HCT116 (cell line): ENCODE measurements around the gene JAG1. TPM values are rescaled to one million over a fixed set of nuclear protein-coding genes. Genes with fewer than 3 reads are reported as not detected.

Experiments used
- ATAC-seq: fragments of 200-7000 bp; cut with Tn5 transposase; 2 replicates; pipeline ENCODE4 v1.9.1; 2020; ENCODE audit warnings: mild to moderate bottlenecking, moderate library complexity
- BruUV-seq: library from RNA; stranded (reverse); fragments of 400-500 nt; replicated peaks from 2 replicates; lab custom pipeline; 2021; lab: Mats Ljungman, UMichigan
- CTCF ChIA-PET: fragments of 300-600 bp; sonication (Branson Sonifier 250); formaldehyde crosslinking; loops from one replicate; lab custom pipeline; 2021; ENCODE audit warnings: antibody characterized with exemption; lab: Charles Lee
- POLR2A ChIA-PET: fragments of 300-600, 350-600 bp; sonication (Branson Sonifier 250); formaldehyde crosslinking; loops from one replicate; lab custom pipeline; 2021; ENCODE audit warnings: antibody characterized with exemption; lab: Charles Lee
- RAD21 ChIA-PET, 2 experiments: fragments of 300-600 bp; sonication (Branson Sonifier 250); formaldehyde crosslinking; loops; one replicate each; lab custom pipeline; 2023; ENCODE audit warnings: low total read pairs in 2 of 2; ENCODE audit not compliant: uncharacterized antibody in 2 of 2, unreplicated experiment in 2 of 2, low non-redundant PET in 1 of 2; lab: Charles Lee
- DNase-seq: peaks from one replicate; pipeline ENCODE4 v3.0.0-alpha.2; 2010; ENCODE audit warnings: low read depth, low spot score
- H2AFZ ChIP-seq: fragments of 200-600 bp; shearing (Covaris generic), sonication (generic); 2 replicates; pipeline ENCODE4 v1.6.1; 2017; ENCODE audit warnings: low read depth, mixed run types, mixed read lengths, antibody characterized with exemption, low read length; ENCODE audit not compliant: poor library complexity, severe bottlenecking
- H3K27ac ChIP-seq: 2 replicates; pipeline ENCODE4 v1.5.1; 2012; ENCODE audit warnings: low read depth, low read length
- H3K27me3 ChIP-seq: fragments of 200-600 bp; sonication (generic); 2 replicates; pipeline ENCODE4 v1.6.1; 2016; ENCODE audit warnings: mixed run types, low read length, mixed read lengths; ENCODE audit not compliant: insufficient read depth
- H3K36me3 ChIP-seq, 2 experiments: fragments of 200-500 bp in 1 of 2; fragments of 200-600 bp in 1 of 2; sonication (Bioruptor generic) in 1 of 2; sonication (generic) in 1 of 2; 2 replicates each; pipeline versions ENCODE4 v1.5.1 to v1.6.1; 2014 to 2016; ENCODE audit warnings: low read length in 2 of 2, inconsistent platforms in 1 of 2, mixed read lengths in 1 of 2, mixed run types in 1 of 2; ENCODE audit not compliant: insufficient read depth in 2 of 2, control insufficient read depth in 1 of 2
- H3K4me1 ChIP-seq, 2 experiments: fragments of 200-600 bp in 1 of 2; sonication (generic) in 1 of 2; 2 replicates each; pipeline versions ENCODE4 v1.5.1 to v1.6.1; 2012 to 2017; ENCODE audit warnings: low read length in 2 of 2, inconsistent platforms in 1 of 2, mild to moderate bottlenecking in 1 of 2, mixed read lengths in 1 of 2, mixed run types in 1 of 2, moderate library complexity in 1 of 2; ENCODE audit not compliant: insufficient read depth in 2 of 2, control insufficient read depth in 1 of 2
- H3K4me2 ChIP-seq: fragments of 200-600 bp; sonication (generic); 2 replicates; pipeline ENCODE4 v1.6.1; 2017; ENCODE audit warnings: mixed run types, low read length, mixed read lengths
- H3K4me3 ChIP-seq, 2 experiments: fragments of 200-600 bp in 1 of 2; sonication (generic) in 1 of 2; replicated peaks in 1 of 2; 2 replicates each; pipeline ENCODE4 v1.5.1; 2011 to 2016; ENCODE audit warnings: low read length in 2 of 2, control low read depth in 1 of 2, low read depth in 1 of 2, mild to moderate bottlenecking in 1 of 2, mixed read lengths in 1 of 2, mixed run types in 1 of 2
- H3K79me2 ChIP-seq: fragments of 200-600 bp; sonication (generic); 2 replicates; pipeline ENCODE4 v1.6.1; 2017; ENCODE audit warnings: mild to moderate bottlenecking, mixed run types, low read length, moderate library complexity, mixed read lengths; ENCODE audit not compliant: insufficient read depth
- H3K9ac ChIP-seq: fragments of 200-600 bp; sonication (generic); 2 replicates; pipeline ENCODE4 v1.6.1; 2016; ENCODE audit warnings: low read length, mixed read lengths
- H3K9me2 ChIP-seq: fragments of 200-600 bp; sonication (generic), shearing (Covaris generic); 2 replicates; pipeline ENCODE4 v1.6.1; 2017; ENCODE audit warnings: mixed run types, mild to moderate bottlenecking, moderate library complexity; ENCODE audit not compliant: insufficient read depth
- H3K9me3 ChIP-seq, 2 experiments: fragments of 200-500 bp in 1 of 2; fragments of 200-600 bp in 1 of 2; sonication (Bioruptor generic) in 1 of 2; sonication (generic) in 1 of 2; 2 replicates each; pipeline ENCODE4 v1.6.1; 2014 to 2017; ENCODE audit warnings: low read length in 2 of 2, mixed read lengths in 2 of 2, inconsistent platforms in 1 of 2, low read depth in 1 of 2, mild to moderate bottlenecking in 1 of 2, mixed run types in 1 of 2, moderate library complexity in 1 of 2; ENCODE audit not compliant: control insufficient read depth in 1 of 2, insufficient read depth in 1 of 2
- H4K20me1 ChIP-seq: fragments of 200-600 bp; sonication (generic), shearing (Covaris generic); 2 replicates; pipeline ENCODE4 v1.6.1; 2017; ENCODE audit warnings: mixed run types, mild to moderate bottlenecking, moderate library complexity; ENCODE audit not compliant: insufficient read depth
- CBX3 ChIP-seq: IDR thresholded peaks from 2 replicates; pipeline ENCODE4 v1.6.1; 2012; ENCODE audit warnings: low read depth
- EGR1 ChIP-seq: IDR thresholded peaks from 2 replicates; pipeline ENCODE4 v1.6.1; 2012; ENCODE audit warnings: low read depth
- EZH2phosphoT487 ChIP-seq: fragments of 200-600 bp; IDR thresholded peaks from 2 replicates; pipeline ENCODE4 v1.6.1; 2018; ENCODE audit warnings: antibody characterized with exemption, borderline replicate concordance
- POLR2A ChIP-seq: IDR thresholded peaks from 2 replicates; pipeline ENCODE4 v1.7.0; 2011; ENCODE audit warnings: borderline replicate concordance; ENCODE audit not compliant: insufficient read depth, insufficient read length; ENCODE audit errors: extremely low read depth
- RAD21 ChIP-seq: IDR thresholded peaks from 2 replicates; pipeline ENCODE4 v1.6.1; 2012; ENCODE audit warnings: low read depth, mild to moderate bottlenecking
- REST ChIP-seq: IDR thresholded peaks from 2 replicates; pipeline ENCODE4 v1.6.1; 2012; ENCODE audit warnings: low read depth
- SP1 ChIP-seq: IDR thresholded peaks from 2 replicates; pipeline ENCODE4 v1.6.1; 2012; ENCODE audit warnings: low read depth
- SRF ChIP-seq: IDR thresholded peaks from 2 replicates; pipeline ENCODE4 v1.6.1; 2012; ENCODE audit warnings: low read depth
- TCF7L2 ChIP-seq: IDR thresholded peaks from 2 replicates; pipeline ENCODE4 v1.7.0; 2011; ENCODE audit warnings: borderline replicate concordance, inconsistent platforms; ENCODE audit not compliant: insufficient read depth, insufficient read length; ENCODE audit errors: extremely low read depth
- ZNF274 ChIP-seq: fragments of 200-500 bp; sonication (Bioruptor generic); IDR thresholded peaks from 2 replicates; pipeline ENCODE4 v1.6.1; 2014; ENCODE audit warnings: mild to moderate bottlenecking, low read depth, low read length, inconsistent platforms
- intact Hi-C: fragments of 100-400 bp; cut with micrococcal nuclease; formaldehyde crosslinking; loops from 2 replicates; pipeline ENCODE4 v1.10.0; 2022
- total RNA-seq: library from RNA; stranded (reverse); gene quantifications from one replicate; pipeline ENCODE4 v1.2.1, GENCODE V29; 2021; ENCODE audit not compliant: unreplicated experiment

Gene JAG1
- total RNA-seq, 1 experiment from 2014 or later: 31.9 TPM

- Histone ChIP-seq H3K9me3 (no peaks in the 10 kb centered on the region), H2AFZ (no peak overlapping the region), H3K4me3 (no peak overlapping the region), H3K79me2 (no peaks in the 10 kb centered on the region), H4K20me1 (no peaks in the 10 kb centered on the region), H3K4me2 (no peak overlapping the region), H3K9ac (no peak overlapping the region), H3K9me2 (no peaks in the 10 kb centered on the region), H3K27ac (no peak overlapping the region), H3K36me3 (no peaks in the 10 kb centered on the region), H3K4me1 (no peaks in the 10 kb centered on the region), H3K27me3 (no peaks in the 10 kb centered on the region)
- ATAC-seq (no peak), DNase-seq (no peak)
- POLR2A ChIA-PET: no interaction called here
- RAD21 ChIA-PET: no interaction called here
- no TSS peak for BruUV-seq
- TF ChIP-seq SRF: no peak
- no peak for TF ChIP-seq EZH2phosphoT487
- TF ChIP-seq EGR1: no peak
- no peak for TF ChIP-seq REST
- no peak for TF ChIP-seq POLR2A
- TF ChIP-seq TCF7L2: no peak
- TF ChIP-seq ZNF274: no peak
- CTCF ChIA-PET: no interaction called here
- intact Hi-C loops: no loop called here
Measured at GRCh38 chr20:10626896-10627295, 46.9 kb downstream of the JAG1 start.

- CTCF ChIA-PET: no interaction called here
Measured at GRCh38 chr20:10625641-10626040, 48.2 kb downstream of the JAG1 start.

More at GRCh38 chr20:10625641-10626040, 48.2 kb downstream of the JAG1 start:
- BruUV-seq: no TSS peak
- intact Hi-C loops: no loop called here
- no peak for DNase-seq
- no peak for ATAC-seq
- POLR2A ChIA-PET: no interaction called here
- TF ChIP-seq RAD21: no peak
- TF ChIP-seq SP1: no peak
- no peak for TF ChIP-seq POLR2A
- no peak for TF ChIP-seq CBX3
- TF ChIP-seq REST: no peak
- TF ChIP-seq, all 23 proteins: peak for 0
- RAD21 ChIA-PET: no interaction called here
- Histone ChIP-seq H3K36me3 (no peaks in the 10 kb centered on the region), H3K4me3 (no peak overlapping the region), H3K9me3 (no peaks in the 10 kb centered on the region), H4K20me1 (no peaks in the 10 kb centered on the region), H3K4me2 (no peak overlapping the region), H3K27ac (no peak overlapping the region), H3K27me3 (no peaks in the 10 kb centered on the region), H3K9ac (no peak overlapping the region), H3K9me2 (no peaks in the 10 kb centered on the region), H3K79me2 (no peaks in the 10 kb centered on the region), H2AFZ (no peak overlapping the region), H3K4me1 (no peaks in the 10 kb centered on the region)
